Loucy (cell line): ENCODE results near the gene CAMK1D.

Experiments
- CTCF ChIP-seq: fragments of 200-600 bp; sonication (generic); conservative IDR thresholded peaks from 2 replicates; pipeline ENCODE4 v1.5.1; 2014; ENCODE audit warnings: mild to moderate bottlenecking, antibody characterized with exemption, low read length
- EZH2phosphoT487 ChIP-seq: fragments of 200-600 bp; IDR thresholded peaks from 2 replicates; pipeline ENCODE4 v1.6.1; 2018; ENCODE audit warnings: antibody characterized with exemption, mild to moderate bottlenecking, moderate library complexity, borderline replicate concordance

DNA sequence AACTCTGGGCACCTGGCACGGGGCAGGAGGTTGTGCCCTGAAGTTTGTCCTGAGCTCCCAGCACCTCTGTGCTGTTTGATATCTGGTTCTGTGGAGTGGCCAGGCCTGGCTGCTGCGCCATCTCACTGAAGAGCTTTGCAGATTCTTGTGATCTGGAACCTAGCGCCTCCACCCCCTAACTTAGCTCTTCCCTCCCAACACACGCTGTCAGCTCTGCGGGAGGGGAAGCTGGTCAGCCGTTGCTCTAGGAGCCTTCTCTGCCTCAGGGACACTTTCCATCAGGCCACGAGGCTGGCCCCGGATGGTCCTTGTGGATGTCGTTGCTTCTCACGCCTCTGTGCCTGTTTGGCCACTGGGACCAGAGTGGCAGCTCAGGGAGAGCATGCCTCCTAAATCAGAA, 438.9 kb downstream of the CAMK1D start:
- TF ChIP-seq CTCF (no peak), EZH2phosphoT487 (no peak)
